ENCODE data around the gene SEZ6.

SEZ6 gene

DNA sequence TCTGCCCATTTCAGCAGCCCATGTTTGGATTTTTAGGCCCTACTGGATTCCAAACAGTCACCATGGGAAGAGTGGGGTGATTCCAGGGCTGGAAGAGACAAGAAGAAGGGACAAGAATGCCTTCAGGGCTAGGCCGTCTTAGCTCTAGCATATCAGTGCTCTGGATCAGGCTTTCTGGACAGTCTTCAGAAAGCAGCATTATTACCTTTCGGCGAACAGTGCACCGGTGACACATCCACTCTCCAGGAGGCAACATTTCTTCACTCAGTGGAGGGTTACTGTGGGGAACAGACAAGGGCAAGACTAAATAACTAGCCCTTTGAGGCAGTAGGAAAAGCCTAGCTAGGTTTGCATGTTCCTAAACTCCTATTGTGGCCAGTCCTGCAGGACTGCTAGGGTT, 79.0 kb downstream of the SEZ6 start:
- DNase-seq (ENCODE audit: low read depth): no peak
- H3K4me3 ChIP-seq (ENCODE audit: low read depth, low read length): no peak overlapping the region
- TF ChIP-seq, protein P1, sequence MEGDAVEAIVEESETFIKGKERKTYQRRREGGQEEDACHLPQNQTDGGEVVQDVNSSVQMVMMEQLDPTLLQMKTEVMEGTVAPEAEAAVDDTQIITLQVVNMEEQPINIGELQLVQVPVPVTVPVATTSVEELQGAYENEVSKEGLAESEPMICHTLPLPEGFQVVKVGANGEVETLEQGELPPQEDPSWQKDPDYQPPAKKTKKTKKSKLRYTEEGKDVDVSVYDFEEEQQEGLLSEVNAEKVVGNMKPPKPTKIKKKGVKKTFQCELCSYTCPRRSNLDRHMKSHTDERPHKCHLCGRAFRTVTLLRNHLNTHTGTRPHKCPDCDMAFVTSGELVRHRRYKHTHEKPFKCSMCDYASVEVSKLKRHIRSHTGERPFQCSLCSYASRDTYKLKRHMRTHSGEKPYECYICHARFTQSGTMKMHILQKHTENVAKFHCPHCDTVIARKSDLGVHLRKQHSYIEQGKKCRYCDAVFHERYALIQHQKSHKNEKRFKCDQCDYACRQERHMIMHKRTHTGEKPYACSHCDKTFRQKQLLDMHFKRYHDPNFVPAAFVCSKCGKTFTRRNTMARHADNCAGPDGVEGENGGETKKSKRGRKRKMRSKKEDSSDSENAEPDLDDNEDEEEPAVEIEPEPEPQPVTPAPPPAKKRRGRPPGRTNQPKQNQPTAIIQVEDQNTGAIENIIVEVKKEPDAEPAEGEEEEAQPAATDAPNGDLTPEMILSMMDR (IDR thresholded peaks at IDR 0.05; ENCODE audit: low read depth, low read length, missing control alignments): no peak

DNA sequence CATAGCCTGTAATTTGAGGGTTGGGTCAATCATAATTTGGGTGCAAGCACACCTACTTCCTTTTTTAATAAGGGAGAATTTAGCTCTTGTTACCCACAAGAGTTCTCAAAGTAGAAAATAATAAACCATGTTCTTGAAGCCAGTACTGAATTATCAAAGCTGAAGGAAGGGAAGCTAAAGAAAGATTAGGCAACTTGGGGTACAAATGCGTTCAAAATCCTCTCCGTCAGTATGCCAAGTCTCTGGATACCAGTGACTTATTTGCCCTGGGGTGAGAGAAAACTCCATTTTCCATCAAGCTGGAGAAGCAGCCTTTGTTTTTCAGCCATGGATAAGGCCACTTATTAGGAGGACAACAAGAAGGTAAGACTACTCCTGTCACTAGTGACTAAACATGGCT, 79.5 kb downstream of the SEZ6 start:
- TF ChIP-seq, protein P1 (IDR thresholded peaks at IDR 0.05; ENCODE audit: low read depth, low read length, missing control alignments): no peak
- no peak overlapping the region for H3K4me3 ChIP-seq (ENCODE audit: low read depth, low read length)
- DNase-seq (ENCODE audit: low read depth): no peak

DNA sequence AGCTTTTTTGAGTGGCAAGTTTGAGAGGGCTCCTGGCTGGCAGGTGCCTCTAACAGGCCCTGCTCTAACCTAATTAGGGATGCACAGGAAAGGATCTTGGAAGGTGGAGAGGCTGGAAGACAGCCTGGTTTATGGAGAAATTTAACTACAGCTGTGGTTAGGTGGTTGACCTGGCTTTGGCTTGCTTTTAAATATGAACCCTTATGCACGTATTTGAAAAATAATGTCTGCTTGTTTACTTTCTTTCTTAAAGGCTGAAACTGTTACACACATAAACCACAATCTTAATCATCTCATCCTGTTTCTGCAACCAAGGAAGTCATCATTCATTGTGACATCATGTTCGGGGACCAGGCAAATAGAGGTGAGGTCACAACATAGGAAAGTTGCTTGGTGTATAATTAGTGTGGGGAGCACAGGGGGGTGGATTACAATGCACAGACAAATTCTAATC, 79.9 kb downstream of the SEZ6 start:
- DNase-seq (ENCODE audit: low read depth): no peak
- H3K4me3 ChIP-seq (ENCODE audit: low read depth, low read length): no peak overlapping the region
- TF ChIP-seq, protein P1 (IDR thresholded peaks at IDR 0.05; ENCODE audit: low read depth, low read length, missing control alignments): no peak

DNA sequence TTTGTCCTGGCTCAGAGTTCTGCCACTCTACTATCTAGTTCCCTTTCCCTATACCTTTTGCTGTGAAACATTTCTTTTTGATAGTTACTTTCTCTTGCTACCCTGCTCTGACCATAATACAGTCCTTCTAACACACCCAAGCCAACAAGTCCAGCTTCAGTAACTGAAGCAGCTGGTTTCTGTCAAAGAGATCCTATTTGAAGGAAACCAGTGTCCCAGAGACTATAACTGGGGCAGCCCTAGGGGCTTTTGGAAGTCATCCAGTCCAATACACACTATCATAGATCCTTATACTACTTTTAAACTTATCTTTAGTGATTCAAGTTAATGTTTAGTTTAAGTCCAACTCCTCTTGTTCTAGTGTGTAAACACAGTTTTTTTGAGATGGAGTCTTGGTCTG, 85.6 kb downstream of the SEZ6 start:
- H3K4me3 ChIP-seq (ENCODE audit: low read depth, low read length): no peak overlapping the region
- TF ChIP-seq, protein P1 (IDR thresholded peaks at IDR 0.05; ENCODE audit: low read depth, low read length, missing control alignments): no peak
- no peak for DNase-seq (ENCODE audit: low read depth)

DNA sequence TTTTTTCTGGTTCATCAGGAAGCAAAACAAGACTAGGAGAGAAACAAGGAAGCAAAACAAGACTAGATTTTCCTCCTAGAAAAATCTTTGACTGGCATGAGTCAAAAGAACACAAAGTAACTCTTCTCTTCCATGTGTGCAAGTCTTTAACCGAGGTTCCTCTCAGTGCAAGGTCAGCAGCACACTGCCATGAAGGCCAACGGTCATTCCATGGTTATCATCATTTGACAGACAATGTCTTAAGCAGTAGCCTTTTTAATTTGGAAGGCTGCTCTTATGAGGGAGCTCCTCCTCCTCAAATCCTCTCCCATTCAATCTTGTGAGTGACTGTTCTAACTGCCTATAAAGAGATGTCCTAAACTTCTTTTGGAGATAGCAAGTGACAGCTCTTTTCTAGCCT, 87.5 kb downstream of the SEZ6 start:
- no peak for DNase-seq (ENCODE audit: low read depth)
- TF ChIP-seq, protein P1 (IDR thresholded peaks at IDR 0.05; ENCODE audit: low read depth, low read length, missing control alignments): no peak
- H3K4me3 ChIP-seq (ENCODE audit: low read depth, low read length): no peak overlapping the region

DNA sequence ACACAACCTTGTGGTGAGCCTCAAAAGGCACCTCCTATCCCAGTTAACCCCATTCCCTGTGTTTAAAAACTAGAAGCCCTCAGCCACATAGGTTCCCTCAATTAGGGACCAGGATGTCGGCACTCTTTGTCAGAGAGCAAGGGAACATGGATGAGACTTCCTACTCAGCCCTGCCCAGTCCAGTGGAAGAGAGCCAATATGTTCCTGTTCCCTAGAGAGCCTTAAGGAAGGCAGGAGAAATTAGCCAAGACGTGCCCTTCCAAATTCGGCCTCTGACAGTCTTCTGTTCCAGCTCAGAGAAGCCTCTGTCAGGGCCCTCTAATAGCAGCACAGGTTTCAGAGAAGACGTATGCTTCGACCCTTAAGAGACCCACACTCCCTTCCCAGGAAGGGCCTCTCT, 88.4 kb downstream of the SEZ6 start:
- no peak overlapping the region for H3K4me3 ChIP-seq (ENCODE audit: low read depth, low read length)
- TF ChIP-seq, protein P1 (IDR thresholded peaks at IDR 0.05; ENCODE audit: low read depth, low read length, missing control alignments): no peak
- DNase-seq (ENCODE audit: low read depth): no peak

DNA sequence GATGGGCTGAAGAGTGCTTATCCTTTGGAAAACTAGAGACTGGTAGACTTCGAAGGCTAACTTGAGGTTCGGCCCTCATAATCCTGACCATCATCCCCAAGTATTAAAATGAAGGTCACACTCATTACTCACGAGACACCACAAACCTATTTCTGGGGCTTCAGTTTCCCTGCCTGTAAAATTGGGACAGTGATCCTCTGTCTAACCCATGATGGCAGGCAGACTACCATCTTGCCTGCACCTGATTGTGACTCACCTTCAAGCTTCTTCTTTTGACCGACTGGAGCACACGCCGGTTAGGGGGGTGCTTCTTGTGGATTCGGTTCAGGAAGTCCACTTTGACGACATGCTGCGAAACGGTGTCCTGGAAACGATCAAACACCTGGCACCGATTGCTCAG, 88.8 kb downstream of the SEZ6 start:
- no peak overlapping the region for H3K4me3 ChIP-seq (ENCODE audit: low read depth, low read length)
- TF ChIP-seq, protein P1 (IDR thresholded peaks at IDR 0.05; ENCODE audit: low read depth, low read length, missing control alignments): no peak
- DNase-seq (ENCODE audit: low read depth): no peak
